ENCODE measurements around the gene TNFRSF8.

DNA sequence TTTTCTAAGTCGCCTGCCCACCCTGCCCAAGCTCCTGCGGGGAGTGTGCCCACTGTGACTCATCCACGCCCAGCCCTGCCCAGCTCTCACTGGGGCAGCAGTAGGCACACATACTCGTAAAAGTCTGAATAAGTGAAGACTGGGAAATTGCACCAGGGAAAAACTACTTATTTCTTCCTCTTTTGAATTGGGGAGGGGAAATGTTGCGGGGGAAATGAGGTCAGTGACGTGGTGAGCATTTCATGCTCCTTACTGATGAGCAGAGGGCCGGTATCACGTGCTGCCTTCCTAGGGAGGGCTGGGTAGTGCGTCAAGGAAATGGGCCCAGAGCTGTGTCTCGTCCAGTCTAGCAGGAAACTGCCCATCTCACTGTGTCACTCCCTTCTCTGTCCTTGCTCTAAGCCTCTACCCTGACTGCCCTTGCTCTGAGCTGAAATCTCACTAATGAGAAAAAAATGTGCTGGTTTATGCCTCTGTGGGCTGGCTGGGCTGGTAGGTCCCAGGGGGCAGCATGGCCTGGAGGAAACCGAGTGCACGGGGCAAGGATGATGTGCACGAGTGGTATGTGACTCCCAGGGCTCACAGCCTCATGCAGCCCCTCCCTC lies 90.2 kb downstream of the TNFRSF8 start:
- TF ChIP-seq POLR2A (IDR thresholded peaks at IDR 0.05; ENCODE audit: low read length) = no peak
- no peak for TF ChIP-seq GATA1 (IDR thresholded peaks at IDR 0.05; ENCODE audit: low read depth, low read length)

All from erythroblast (primary cell).